NB4 (cell line): ENCODE measurements around the gene IL1RL2.
A peak's percentile ranks its signal among the peaks of the same experiment; 100 is the strongest.

ENCODE experiments used
- DNase-seq: peaks from one replicate; pipeline ENCODE4 v3.0.0; 2010; ENCODE audit warnings: low read depth
- H3K4me3 ChIP-seq: one replicate; pipeline ENCODE4 v1.5.1; 2011; ENCODE audit warnings: mild to moderate bottlenecking, low read depth, low read length, moderate library complexity
- MYC ChIP-seq: IDR thresholded peaks from 2 replicates; pipeline ENCODE4 v1.6.1; 2011; ENCODE audit warnings: low read depth, low read length
- POLR2A ChIP-seq: IDR thresholded peaks from 2 replicates; pipeline ENCODE4 v1.6.1; 2011; ENCODE audit warnings: mild to moderate bottlenecking; ENCODE audit not compliant: insufficient read length; ENCODE audit errors: extremely low read depth
- TF ChIP-seq, protein P1 (sequence below): IDR thresholded peaks from 2 replicates; pipeline ENCODE4 v1.6.1; 2011; ENCODE audit warnings: low read depth, low read length
- TF ChIP-seq, protein P2 (sequence below): IDR thresholded peaks from one replicate; pipeline ENCODE4 v1.5.1; 2012; ENCODE audit warnings: low read depth, low read length

IL1RL2 gene

DNA sequence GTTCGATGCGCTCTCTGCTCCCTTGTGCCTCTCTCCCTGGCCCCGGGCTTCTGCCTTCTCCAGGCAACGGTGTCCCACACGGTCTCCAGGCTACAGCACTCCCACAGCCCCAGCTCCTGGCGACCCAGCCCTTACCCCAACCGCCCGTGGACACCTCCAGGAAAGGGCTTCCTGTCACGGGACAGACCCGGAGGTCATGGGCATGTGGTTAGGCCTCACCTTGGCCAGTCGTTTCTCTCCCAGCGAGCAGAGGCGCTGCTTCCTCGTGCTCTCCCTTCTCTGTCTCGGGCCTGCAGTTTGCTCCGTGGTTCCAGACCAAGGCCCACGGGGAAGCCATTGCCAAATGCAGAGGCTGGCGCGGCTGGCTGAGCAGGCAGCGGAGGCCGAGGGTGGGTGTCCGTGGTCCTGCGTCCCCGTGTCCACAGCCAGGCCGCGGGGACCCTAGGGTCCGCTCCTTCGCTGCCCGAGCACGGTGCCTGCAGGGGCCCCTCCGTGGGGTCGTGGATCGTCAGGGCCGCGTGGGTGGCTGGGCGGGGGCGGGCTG is 63.5 kb downstream of the IL1RL2 start:
- no peak for DNase-seq
- TF ChIP-seq, protein P1, sequence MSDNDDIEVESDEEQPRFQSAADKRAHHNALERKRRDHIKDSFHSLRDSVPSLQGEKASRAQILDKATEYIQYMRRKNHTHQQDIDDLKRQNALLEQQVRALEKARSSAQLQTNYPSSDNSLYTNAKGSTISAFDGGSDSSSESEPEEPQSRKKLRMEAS, result no peak
- TF ChIP-seq, protein P2, sequence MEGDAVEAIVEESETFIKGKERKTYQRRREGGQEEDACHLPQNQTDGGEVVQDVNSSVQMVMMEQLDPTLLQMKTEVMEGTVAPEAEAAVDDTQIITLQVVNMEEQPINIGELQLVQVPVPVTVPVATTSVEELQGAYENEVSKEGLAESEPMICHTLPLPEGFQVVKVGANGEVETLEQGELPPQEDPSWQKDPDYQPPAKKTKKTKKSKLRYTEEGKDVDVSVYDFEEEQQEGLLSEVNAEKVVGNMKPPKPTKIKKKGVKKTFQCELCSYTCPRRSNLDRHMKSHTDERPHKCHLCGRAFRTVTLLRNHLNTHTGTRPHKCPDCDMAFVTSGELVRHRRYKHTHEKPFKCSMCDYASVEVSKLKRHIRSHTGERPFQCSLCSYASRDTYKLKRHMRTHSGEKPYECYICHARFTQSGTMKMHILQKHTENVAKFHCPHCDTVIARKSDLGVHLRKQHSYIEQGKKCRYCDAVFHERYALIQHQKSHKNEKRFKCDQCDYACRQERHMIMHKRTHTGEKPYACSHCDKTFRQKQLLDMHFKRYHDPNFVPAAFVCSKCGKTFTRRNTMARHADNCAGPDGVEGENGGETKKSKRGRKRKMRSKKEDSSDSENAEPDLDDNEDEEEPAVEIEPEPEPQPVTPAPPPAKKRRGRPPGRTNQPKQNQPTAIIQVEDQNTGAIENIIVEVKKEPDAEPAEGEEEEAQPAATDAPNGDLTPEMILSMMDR, result no peak
- TF ChIP-seq MYC (no peak), POLR2A (no peak)
- no peak overlapping the region for H3K4me3 ChIP-seq

DNA sequence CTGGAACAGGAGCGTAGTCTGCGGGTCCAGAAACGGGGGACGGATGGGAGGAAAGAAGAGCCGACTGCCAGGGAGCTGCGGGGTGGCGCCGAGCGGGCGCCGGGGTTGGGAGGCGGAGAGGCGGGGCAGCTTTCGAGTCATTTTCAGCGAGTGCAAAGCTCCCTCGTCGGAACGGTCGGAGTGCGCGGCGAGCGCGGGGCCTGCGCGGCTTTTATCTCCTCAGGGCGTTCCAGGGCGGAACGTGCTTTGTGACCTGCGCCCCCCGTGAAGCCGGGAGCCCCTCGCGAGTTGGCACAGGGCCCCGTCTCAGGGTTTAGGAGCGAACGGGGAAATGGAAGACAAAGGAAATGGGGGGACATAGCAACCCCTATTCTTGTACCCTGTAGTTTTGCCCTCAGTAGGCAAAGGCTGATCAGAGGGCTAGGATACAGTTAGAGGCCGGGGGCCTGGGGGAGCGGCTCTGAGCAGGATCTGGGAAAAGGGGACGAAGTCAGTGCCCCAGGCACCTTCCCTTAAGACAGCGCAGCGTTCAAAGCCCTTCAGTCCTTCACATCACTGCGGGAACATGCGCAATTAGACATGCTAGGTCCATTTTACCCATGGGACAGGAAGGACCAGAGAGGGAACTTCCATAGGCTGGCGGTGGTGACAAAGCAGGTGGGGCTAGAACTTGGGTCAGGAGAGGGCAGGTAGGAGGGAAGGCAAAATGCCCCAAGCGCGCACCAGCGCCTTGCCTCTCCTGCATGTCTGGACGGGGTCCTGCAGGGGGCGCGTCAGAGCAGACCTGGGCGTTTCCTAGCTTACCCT is 64.4 kb downstream of the IL1RL2 start:
- H3K4me3 ChIP-seq, result peak overlapping the region; percentile 43
- peak; percentile 63 for DNase-seq
- no peak for TF ChIP-seq POLR2A
- no peak for TF ChIP-seq MYC
- TF ChIP-seq, protein P1, result no peak
- TF ChIP-seq, protein P2, result peak; percentile 63

DNA sequence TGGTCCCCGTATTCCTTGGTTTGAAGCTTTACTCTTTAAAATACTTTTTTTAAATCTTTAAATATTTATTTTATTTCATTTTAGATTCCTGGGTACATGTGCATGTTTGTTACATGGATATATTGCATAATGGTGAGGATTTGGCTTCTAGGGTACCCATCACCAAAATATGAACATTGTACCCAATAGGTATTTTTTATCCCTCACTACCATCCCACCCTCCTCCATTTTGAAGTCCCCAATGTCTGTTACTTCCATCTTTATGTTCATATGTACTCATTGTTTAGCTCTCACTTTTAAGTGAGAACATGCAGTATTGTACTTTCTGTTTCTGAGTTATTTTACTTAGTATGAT is 65.0 kb downstream of the IL1RL2 start:
- no peak overlapping the region for H3K4me3 ChIP-seq
- TF ChIP-seq MYC (no peak), POLR2A (no peak)
- TF ChIP-seq, protein P1, result no peak
- TF ChIP-seq, protein P2, result no peak
- DNase-seq, result no peak

DNA sequence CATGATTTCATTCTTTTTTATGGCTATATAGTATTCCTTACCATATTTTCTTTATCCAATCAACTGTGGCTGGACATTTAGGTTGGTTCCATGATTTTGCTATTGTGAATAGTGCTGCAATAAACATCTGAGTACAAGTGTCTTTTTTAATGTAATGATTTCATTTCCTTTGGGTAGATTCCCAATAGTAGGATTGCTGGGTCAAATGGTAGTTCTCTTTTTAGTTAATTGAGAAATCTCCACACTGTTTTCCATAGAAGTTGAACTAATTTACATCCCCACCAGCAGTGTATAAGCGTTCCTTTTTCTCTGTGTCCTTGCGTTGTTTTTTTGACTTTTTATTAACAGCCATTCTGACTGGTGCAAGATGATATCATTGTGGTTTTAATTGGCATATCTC is 65.4 kb downstream of the IL1RL2 start:
- DNase-seq, result no peak
- no peak for TF ChIP-seq MYC
- no peak for TF ChIP-seq POLR2A
- TF ChIP-seq, protein P1, result no peak
- TF ChIP-seq, protein P2, result no peak
- H3K4me3 ChIP-seq, result no peak overlapping the region

DNA sequence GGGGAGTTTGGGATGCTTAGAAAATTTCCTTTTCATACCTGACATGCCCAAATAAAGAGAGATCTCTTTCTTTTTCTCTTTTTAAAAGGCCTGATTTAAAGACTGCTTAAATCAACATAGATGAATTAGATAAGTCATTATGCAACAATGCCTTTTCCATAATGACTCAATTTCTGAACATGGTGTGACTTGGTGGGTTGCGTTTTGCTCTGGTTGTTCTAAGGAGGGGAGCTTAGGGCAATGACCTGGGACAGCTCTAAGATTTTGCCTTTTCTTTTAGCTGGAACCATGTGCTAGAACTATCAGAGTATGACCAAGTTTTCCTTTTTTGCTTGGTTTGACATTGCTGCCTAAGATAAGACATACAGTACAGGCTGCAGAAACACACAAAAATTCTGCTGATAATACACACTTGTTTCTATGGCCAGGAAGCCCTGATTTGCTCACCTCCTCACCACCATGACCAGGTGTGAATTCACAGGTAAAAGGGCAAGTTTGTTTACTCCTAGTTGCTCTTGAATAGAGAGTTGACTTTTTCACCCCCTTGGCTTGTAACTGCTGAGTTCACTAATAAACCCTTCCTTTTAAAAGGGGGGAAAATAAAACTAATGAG is 66.4 kb downstream of the IL1RL2 start:
- TF ChIP-seq POLR2A (no peak), MYC (no peak)
- TF ChIP-seq, protein P1, result no peak
- TF ChIP-seq, protein P2, result no peak

More for the DNA sequence above, 66.4 kb downstream of the IL1RL2 start:
- no peak overlapping the region for H3K4me3 ChIP-seq
- DNase-seq, result no peak
